DND-41 (cell line): ENCODE results near the gene RPP14.
"Not testable (repeated sequence)": the region's sequence is repeated elsewhere in the genome, so short reads cannot be mapped to it uniquely, and the experiment has no call there.

ENCODE experiments used
- ATAC-seq: fragments of 200-7000 bp; cut with Tn5 transposase; 3 replicates; pipeline ENCODE4 v1.9.1; 2021; ENCODE audit warnings: low read depth; ENCODE audit not compliant: insufficient read depth
- DNase-seq: peaks from one replicate; pipeline ENCODE4 v3.0.0-alpha.2; 2020
- H2AFZ ChIP-seq: 2 replicates; pipeline ENCODE4 v1.6.0; 2012; ENCODE audit warnings: low read depth, low read length
- H3K27ac ChIP-seq: 2 replicates; pipeline ENCODE4 v1.5.1; 2012; ENCODE audit warnings: low read length, inconsistent platforms
- H3K27me3 ChIP-seq: fragments of 200-600 bp; sonication (generic); 2 replicates; pipeline ENCODE4 v1.6.0; 2012; ENCODE audit warnings: low read length, mild to moderate bottlenecking, inconsistent platforms; ENCODE audit not compliant: insufficient read depth, poor library complexity
- H3K36me3 ChIP-seq: 2 replicates; pipeline ENCODE4 v1.5.1; 2012; ENCODE audit warnings: low read length, inconsistent platforms; ENCODE audit not compliant: insufficient read depth
- H3K4me1 ChIP-seq: 2 replicates; pipeline ENCODE4 v1.5.1; 2012; ENCODE audit warnings: mild to moderate bottlenecking, low read length; ENCODE audit not compliant: insufficient read depth
- H3K4me2 ChIP-seq: 2 replicates; pipeline ENCODE4 v1.6.0; 2012; ENCODE audit warnings: mild to moderate bottlenecking, moderate library complexity, low read length, inconsistent platforms; ENCODE audit not compliant: insufficient read depth
- H3K4me3 ChIP-seq, 2 experiments: fragments of 200-600 bp in 1 of 2; shearing (Covaris generic) in 1 of 2; 2 replicates each; pipeline ENCODE4 v1.5.1; 2012 to 2016; ENCODE audit warnings: inconsistent platforms in 2 of 2, low read length in 2 of 2, mild to moderate bottlenecking in 2 of 2, low read depth in 1 of 2, moderate library complexity in 1 of 2
- H3K79me2 ChIP-seq: 2 replicates; pipeline ENCODE4 v1.6.0; 2012; ENCODE audit warnings: low read length, inconsistent platforms; ENCODE audit not compliant: insufficient read depth
- H3K9ac ChIP-seq: 2 replicates; pipeline ENCODE4 v1.6.0; 2012; ENCODE audit warnings: low read depth, mild to moderate bottlenecking, inconsistent platforms, low read length, moderate library complexity
- H3K9me3 ChIP-seq: 2 replicates; pipeline ENCODE4 v1.5.1; 2012; ENCODE audit warnings: low read length, moderate library complexity, mild to moderate bottlenecking, inconsistent platforms; ENCODE audit not compliant: insufficient read depth, severe bottlenecking
- H4K20me1 ChIP-seq: 2 replicates; pipeline ENCODE4 v1.6.0; 2012; ENCODE audit warnings: low read length; ENCODE audit not compliant: insufficient read depth
- EZH2 ChIP-seq: IDR thresholded peaks from 3 replicates; pipeline ENCODE4 v1.6.1; 2012; ENCODE audit warnings: borderline replicate concordance, low read depth, mild to moderate bottlenecking, moderate library complexity, low read length, inconsistent platforms; ENCODE audit not compliant: severe bottlenecking
- TF ChIP-seq, protein P1 (sequence below): IDR thresholded peaks from 2 replicates; pipeline ENCODE4 v1.5.1; 2012; ENCODE audit warnings: borderline replicate concordance, low read length, moderate library complexity, mild to moderate bottlenecking; ENCODE audit not compliant: poor library complexity, severe bottlenecking; ENCODE audit errors: extremely low read depth

RPP14 gene

DNA sequence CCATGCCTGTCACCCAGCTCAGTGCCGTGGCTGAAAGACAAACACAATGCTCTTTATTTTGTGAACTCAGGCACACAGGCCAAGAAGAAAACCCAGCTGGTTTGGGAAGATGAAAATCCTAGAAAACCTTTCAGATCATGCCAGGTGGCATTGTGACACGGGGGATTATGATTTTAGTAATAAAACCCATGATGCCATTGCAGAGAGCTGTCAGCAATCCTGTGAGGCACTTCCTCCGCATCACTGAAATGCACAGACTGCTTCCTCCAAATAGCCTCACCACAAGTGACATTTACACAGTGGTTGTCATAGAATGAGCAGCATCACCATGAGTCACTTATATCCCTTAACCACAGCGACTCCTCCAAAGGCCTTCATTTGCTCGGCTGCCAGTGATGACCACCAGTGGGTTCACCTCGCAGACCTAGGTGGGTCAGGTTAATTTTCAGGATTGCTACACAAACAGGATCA is 45.7 kb upstream of the RPP14 start:
- no peaks in the 10 kb centered on the region for H3K4me1 ChIP-seq
- H3K9me3 ChIP-seq: no peaks in the 10 kb centered on the region
- H3K27me3 ChIP-seq: no peaks in the 10 kb centered on the region
- DNase-seq (no peak), ATAC-seq (no peak)
- H3K36me3 ChIP-seq: no peaks in the 10 kb centered on the region
- no peak overlapping the region for H3K27ac ChIP-seq
- H3K4me2 ChIP-seq: no peak overlapping the region
- H4K20me1 ChIP-seq: no peaks in the 10 kb centered on the region
- no peak overlapping the region for H3K9ac ChIP-seq
- H3K79me2 ChIP-seq: no peaks in the 10 kb centered on the region
- no peak overlapping the region for H3K4me3 ChIP-seq
- no peak for TF ChIP-seq EZH2
- TF ChIP-seq, protein P1, sequence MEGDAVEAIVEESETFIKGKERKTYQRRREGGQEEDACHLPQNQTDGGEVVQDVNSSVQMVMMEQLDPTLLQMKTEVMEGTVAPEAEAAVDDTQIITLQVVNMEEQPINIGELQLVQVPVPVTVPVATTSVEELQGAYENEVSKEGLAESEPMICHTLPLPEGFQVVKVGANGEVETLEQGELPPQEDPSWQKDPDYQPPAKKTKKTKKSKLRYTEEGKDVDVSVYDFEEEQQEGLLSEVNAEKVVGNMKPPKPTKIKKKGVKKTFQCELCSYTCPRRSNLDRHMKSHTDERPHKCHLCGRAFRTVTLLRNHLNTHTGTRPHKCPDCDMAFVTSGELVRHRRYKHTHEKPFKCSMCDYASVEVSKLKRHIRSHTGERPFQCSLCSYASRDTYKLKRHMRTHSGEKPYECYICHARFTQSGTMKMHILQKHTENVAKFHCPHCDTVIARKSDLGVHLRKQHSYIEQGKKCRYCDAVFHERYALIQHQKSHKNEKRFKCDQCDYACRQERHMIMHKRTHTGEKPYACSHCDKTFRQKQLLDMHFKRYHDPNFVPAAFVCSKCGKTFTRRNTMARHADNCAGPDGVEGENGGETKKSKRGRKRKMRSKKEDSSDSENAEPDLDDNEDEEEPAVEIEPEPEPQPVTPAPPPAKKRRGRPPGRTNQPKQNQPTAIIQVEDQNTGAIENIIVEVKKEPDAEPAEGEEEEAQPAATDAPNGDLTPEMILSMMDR: no peak
- no peak overlapping the region for H2AFZ ChIP-seq

DNA sequence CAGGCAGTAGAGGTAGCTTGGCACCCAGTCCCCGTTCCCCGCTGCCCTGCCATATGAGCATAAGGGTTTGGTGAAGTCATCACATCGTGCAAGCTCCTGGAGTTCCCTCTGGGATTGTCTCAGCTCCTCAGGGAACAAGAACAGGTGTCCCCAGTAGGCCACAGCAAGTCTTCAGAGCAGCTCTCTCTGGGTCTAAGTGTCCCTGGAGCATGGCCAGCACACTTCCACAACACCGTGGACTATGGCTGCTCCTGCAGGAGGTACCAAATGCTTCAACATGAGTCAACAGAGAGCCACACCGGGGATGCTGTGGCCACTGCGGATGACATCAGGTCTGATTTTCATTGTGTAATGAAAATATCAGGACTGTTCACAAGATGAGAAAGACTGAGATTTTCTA is 45.3 kb upstream of the RPP14 start:
- Histone ChIP-seq H3K9ac (no peak overlapping the region), H3K9me3 (no peaks in the 10 kb centered on the region), H3K27me3 (no peaks in the 10 kb centered on the region), H3K4me1 (no peaks in the 10 kb centered on the region), H3K79me2 (no peaks in the 10 kb centered on the region), H2AFZ (no peak overlapping the region), H3K27ac (no peak overlapping the region), H3K4me2 (no peak overlapping the region), H3K36me3 (no peaks in the 10 kb centered on the region), H3K4me3 (no peak overlapping the region), H4K20me1 (no peaks in the 10 kb centered on the region)
- ATAC-seq (no peak), DNase-seq (no peak)
- no peak for TF ChIP-seq EZH2

DNA sequence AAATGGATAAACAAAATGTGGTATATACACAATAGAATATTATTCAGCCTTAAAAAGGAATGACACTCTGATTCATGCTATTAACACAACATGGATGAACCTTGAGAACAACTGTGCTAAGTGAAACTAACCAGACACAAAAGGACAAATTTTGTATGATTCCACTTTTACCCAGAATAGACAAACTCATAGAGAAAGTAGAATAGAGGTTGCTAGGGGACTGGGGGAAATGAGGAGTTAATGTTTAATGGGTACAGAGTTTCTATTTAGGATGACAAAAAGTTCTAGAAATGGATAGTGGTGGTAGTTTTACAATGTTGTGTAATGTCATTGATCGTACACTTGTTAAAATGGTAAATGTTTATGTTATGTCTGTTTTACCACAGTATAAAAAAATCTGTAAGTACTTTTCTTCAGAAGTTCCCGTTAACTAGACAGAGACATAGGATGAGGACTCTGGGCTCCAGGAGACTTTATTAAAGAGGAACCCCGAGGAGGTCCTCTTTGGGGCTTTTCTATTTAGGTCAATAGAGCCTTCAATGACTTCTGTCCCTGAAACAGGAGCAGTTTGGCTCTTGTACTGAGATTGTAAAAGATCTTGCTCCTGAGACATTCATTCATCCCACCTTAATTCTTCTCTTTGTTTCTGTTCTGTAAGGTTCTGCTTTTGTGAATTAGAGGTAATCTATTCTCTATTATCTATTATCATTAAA is 43.9 kb upstream of the RPP14 start:
- no peak for DNase-seq
- Histone ChIP-seq H3K79me2 (no peaks in the 10 kb centered on the region), H3K4me1 (no peaks in the 10 kb centered on the region), H3K27ac (no peak overlapping the region), H4K20me1 (no peaks in the 10 kb centered on the region), H2AFZ (no peak overlapping the region), H3K36me3 (no peaks in the 10 kb centered on the region), H3K27me3 (no peaks in the 10 kb centered on the region), H3K4me3 (no peak overlapping the region), H3K4me2 (no peak overlapping the region), H3K9ac (no peak overlapping the region), H3K9me3 (no peaks in the 10 kb centered on the region)
- no peak for TF ChIP-seq EZH2
- TF ChIP-seq, protein P1: no peak
- ATAC-seq: no peak

DNA sequence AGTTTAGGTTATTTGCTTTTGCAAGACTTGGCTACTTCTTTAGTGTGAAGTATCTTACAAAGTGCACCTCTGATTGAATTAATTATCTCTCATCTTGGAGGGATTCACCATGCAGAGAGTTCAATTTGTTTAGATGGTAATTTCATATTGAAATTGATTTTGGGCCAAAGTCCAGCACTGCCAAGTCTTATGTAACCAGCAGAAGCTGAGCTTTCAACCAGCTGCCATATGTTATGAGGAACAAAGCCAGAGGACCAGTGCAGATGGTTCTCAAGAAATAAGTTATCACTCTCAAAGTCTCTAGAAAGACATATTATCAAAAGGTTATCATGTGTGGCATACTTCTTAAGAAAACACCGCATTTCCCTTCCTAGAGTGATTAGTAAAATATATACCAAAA is 39.5 kb upstream of the RPP14 start:
- no peak overlapping the region for H3K27ac ChIP-seq

DNA sequence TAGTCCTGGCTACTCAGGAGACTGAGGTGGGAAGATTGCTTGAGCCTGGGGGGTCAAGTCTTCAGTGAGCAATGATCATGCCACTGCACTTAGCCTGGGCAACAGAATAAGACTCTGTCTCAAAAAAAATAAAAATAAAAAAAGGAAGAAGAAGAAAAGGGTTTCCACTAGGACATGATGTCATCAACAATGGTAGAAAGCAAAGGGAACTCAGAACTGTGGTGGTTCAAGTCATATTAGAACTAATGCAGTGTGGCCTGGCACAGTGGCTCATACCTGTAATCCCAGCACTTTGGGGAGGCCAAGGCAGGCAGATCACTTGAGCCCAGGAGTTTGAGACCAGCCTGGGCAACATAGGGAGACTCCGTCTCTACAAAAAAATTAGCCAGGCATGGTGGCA is 38.5 kb upstream of the RPP14 start:
- H3K9ac ChIP-seq, H3K27ac ChIP-seq, ATAC-seq, DNase-seq, H2AFZ ChIP-seq, H3K4me3 ChIP-seq, H3K4me2 ChIP-seq, H3K9me3 ChIP-seq, H3K27me3 ChIP-seq, H3K79me2 ChIP-seq, H3K4me1 ChIP-seq, H3K36me3 ChIP-seq, H4K20me1 ChIP-seq: not testable (repeated sequence)

More for the DNA sequence above, 39.5 kb upstream of the RPP14 start:
- H2AFZ ChIP-seq: no peak overlapping the region
- H3K4me2 ChIP-seq: no peak overlapping the region
- no peaks in the 10 kb centered on the region for H3K27me3 ChIP-seq
- H3K4me1 ChIP-seq: no peaks in the 10 kb centered on the region
- TF ChIP-seq, protein P1: no peak
- no peak for TF ChIP-seq EZH2
- no peaks in the 10 kb centered on the region for H3K79me2 ChIP-seq
- no peaks in the 10 kb centered on the region for H3K9me3 ChIP-seq
- H4K20me1 ChIP-seq: no peaks in the 10 kb centered on the region
- DNase-seq: no peak
- H3K9ac ChIP-seq: no peak overlapping the region
- ATAC-seq: no peak
- no peaks in the 10 kb centered on the region for H3K36me3 ChIP-seq
- H3K4me3 ChIP-seq: no peak overlapping the region
